IPS-11a (cell line): Measurements from ENCODE around the gene HMGN4.
"Not testable (repeated sequence)": the region's sequence is repeated elsewhere in the genome, so short reads cannot be mapped to it uniquely, and the experiment has no call there.

Experiments used
- H3K4me3 ChIP-seq: one replicate; pipeline ENCODE4 v1.5.1; 2013; ENCODE audit warnings: low read depth, low read length, control low read depth

Gene HMGN4

DNA sequence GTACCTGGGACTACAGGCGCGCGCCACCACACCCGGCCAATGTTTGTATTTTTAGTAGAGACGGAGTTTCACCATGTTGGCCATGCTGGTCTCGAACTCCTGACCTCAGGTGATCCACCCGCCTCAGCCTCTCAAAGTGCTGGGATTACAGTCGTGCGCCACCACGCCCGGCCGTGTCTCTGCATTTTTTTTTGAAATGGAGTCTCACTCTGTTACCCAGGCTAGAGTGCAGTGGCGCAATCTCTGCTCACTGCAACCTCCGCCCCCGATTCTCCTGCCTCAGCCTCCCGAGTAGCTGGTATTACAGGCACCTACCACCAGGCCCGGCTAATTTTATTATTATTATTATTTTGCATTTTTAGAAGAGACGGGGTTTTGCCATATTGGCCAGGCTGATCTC is 9.2 kb downstream of the HMGN4 start:
- H3K4me3 ChIP-seq, result not testable (repeated sequence)

- peak overlapping the region; percentile 33 for H3K4me3 ChIP-seq
Observed at GRCh38 chr6:26550250-26550993, 12.3 kb downstream of the HMGN4 start.

GRCh38 chr6:26552205-26552604 is 14.0 kb downstream of the HMGN4 start:
- H3K4me3 ChIP-seq, result no peak overlapping the region

DNA sequence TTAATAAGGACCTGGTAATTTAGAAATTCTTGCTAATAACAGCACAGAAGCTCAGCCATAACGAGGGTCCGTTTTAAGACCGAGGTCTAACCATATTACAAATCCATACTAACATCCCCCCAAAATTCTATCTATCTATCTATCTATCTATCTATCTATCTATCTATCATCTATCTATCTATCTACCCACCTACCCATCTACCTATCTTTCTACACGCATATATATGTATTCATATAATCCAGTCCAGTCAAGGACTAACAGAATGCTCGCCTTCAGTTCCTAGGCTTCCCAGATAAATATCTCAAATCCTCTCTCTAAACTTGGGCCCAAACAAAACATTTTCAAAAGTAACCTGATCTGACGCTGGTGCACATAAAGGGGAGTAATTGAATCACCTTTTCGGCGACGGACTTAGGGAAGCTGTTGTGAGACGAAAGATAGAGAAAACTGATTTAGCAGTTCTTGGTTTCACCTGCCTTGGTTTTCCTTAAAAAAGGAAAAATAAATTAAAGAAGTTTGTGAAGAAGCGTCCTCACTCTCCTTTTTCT is 14.5 kb downstream of the HMGN4 start:
- H3K4me3 ChIP-seq, result peak overlapping the region; percentile 71

- peak overlapping the region; percentile 71 for H3K4me3 ChIP-seq
Observed at GRCh38 chr6:26553264-26553634, 15.1 kb downstream of the HMGN4 start.

- H3K4me3 ChIP-seq, result peak overlapping the region; percentile 71
Observed at GRCh38 chr6:26553635-26554446, 15.7 kb downstream of the HMGN4 start.

DNA sequence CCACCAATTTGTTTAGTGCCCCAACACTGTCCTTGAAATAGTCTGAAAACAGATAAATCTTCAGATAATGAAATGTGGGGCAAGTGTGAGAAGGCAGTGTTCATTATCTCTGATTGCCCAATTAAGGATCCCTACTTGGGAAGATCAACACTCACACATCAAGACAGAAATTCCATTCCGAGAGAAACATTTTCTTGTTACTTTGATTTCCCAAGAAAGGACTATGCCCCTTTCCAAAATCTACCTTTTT is 16.2 kb downstream of the HMGN4 start:
- H3K4me3 ChIP-seq, result peak overlapping the region; percentile 71

- peak overlapping the region; percentile 71 for H3K4me3 ChIP-seq
Observed at GRCh38 chr6:26554697-26555504, 16.7 kb downstream of the HMGN4 start.

GRCh38 chr6:26555505-26556262 is 17.5 kb downstream of the HMGN4 start:
- peak overlapping the region; percentile 71 for H3K4me3 ChIP-seq

DNA sequence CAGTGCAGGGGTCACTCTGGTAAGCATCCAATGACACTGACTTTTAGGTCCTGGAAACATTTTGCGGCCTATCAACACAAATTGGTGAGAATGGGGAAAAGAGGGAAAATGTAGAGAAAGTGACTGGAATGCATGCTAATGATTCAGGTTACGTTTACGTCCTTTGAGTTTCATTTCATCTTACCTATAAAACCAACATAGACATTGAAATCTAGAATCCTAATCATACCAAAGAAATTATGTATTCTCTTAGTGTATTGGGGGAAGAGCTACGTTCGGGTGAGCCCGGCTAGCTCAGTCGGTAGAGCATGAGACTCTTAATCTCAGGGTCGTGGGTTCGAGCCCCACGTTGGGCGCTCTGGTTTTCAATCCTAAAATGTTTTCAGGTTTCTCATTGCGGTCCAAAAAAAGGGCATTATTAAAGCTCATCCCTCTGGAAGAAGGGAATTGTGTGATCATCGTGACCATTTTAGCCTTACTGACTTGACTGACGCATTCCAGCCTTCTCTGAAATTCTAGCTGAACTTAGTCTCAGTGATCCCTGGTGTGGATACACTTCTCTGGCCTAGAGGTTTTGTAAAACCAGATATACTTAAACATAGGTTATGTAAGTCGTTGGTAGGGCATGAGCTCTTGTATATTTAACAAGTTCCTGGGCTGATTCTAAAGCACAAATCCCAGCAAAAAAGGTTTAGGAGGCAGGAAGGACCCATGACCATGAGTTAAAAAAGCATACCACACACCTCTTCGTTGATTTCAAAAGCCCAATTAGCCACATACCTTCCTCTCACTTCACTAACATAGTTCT is 18.3 kb downstream of the HMGN4 start:
- peak overlapping the region; percentile 71 for H3K4me3 ChIP-seq

DNA sequence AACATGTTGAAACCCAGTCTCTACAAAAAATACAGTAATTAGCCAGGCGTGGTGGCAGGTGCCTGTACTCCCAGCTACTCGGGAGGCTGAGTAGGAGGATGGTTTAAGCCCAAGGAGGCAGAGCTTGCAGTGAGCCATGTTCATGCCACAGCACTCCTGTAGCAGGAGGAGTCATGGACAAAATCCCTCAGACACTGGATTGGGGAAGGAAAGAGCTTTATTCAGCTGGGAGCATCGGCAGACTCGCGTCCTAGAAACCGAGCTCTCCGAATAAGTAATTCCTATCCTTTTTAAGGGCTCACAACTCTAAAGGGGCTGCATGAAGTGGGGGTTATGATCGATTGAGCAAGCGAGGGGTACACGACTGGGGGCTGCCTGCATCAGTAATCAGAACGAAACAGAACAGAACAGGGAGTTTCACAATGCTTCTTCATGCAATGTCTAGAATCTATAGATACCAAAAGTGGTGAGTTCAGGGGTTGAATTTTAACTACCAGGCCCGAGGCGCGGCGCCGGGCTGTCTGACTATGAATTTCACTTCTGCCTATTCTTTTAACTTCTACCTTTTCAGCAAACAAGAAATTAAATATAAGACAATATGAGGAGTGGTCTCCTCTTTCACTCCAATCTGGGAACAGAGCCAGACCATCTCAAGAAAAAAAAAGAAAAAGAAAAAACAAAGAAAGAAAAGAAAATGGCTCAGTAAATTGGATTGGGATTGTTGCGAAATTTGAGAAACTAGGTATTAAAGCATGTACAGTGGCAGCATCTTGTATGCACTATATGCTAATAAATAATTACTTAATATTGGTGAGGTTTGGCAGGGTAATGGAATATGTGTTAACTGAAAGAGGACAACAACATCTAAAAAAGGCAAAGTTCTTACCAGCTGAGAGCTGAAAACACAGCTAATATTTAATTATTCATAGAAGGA is 23.6 kb downstream of the HMGN4 start:
- no peak overlapping the region for H3K4me3 ChIP-seq

DNA sequence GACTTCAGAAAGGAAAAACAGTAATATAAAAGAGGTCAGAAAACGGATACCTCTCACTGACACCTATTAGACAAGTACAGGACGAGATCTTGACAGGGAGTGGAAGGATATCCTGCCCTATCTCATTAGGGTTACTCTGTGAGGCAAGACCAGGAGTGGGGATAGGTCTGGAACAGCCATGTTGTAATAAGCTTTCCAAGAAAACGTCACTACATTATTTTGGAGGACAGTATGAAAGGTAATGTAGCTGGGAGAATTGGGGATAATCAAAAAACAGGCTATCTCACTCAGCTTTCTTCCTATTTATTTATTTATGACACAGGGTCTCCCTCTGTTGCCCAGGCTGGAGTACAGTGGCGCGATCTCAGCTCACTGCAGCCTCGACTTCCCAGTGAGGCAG is 25.3 kb downstream of the HMGN4 start:
- H3K4me3 ChIP-seq, result no peak overlapping the region

GRCh38 chr6:26568601-26569432 is 30.7 kb downstream of the HMGN4 start:
- peak overlapping the region; percentile 82 for H3K4me3 ChIP-seq

DNA sequence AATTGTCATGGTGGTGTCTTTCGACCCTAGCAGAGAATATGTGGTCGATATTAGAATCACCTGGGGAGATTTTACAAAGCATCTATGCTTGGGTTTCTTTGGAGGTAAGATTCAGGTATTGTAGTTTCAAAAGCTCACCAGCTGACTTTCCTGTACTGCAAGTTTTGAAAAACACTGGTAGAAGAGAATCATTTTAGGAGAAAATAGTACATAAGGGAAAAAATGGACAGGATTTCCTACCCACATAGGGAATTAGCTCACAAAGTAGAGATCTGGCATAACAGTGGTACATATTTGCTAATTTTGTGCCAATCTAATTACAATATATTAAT is 31.2 kb downstream of the HMGN4 start:
- peak overlapping the region; percentile 82 for H3K4me3 ChIP-seq

GRCh38 chr6:26570027-26570809 is 32.1 kb downstream of the HMGN4 start:
- H3K4me3 ChIP-seq, result no peak overlapping the region

DNA sequence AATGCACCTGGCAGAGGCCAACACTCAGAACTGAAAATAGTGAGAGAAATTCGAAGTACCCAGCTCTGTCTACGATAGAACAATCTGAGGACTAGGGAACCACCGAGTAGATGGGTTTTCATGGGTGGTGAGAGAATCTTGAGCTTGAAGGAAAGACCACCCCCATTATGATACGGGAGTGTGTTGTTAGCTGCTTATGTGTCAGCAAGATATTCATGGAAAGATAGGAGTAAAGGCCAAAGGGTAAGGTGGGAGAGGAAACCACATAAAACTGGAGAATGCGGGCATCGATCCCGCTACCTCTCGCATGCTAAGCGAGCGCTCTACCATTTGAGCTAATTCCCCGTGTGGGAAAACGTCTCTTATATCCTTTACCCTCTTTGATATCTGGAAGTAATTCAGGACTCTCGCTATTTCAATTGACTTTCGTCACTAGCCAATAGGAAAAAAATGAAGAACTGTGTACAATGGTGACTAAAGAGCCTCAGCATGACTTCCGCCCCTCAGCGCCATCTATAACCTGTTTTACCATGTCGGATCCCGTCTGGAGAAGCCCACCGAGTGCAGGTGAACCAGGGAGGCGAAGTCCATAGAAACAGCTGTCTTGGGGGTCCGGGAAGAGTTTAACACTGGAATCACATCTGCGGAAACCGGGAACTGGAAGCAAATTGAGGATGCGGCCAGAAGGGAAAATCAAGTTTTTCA is 33.6 kb downstream of the HMGN4 start:
- H3K4me3 ChIP-seq, result peak overlapping the region; percentile 88

DNA sequence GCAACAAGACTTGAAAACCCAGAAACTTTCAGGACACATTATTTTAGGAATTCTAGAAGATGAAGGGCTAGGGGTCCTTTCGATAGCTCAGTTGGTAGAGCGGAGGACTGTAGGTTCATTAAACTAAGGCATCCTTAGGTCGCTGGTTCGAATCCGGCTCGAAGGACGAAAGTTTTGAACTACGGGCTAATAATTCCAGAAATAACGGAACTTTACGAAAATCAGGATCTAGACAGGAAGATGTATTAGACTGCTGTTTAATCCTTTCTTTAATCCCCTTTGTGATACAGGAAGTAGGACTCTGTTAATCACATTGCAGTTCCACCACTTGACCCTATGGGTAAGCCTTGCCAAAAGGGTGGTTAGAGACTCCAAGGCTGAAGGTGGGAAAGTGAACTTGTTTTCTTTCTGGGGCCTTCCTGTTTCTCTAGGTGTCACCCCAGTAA is 37.4 kb downstream of the HMGN4 start:
- no peak overlapping the region for H3K4me3 ChIP-seq
